ENCODE measurements around the gene GAMT.

Gene GAMT

GRCh38 chr19:1399079-1399478, 2.3 kb downstream of the GAMT start:
- no peak for DNase-seq

GRCh38 chr19:1397838-1398237, 3.5 kb downstream of the GAMT start:
- no peak for DNase-seq

- no peak for DNase-seq
Measured at GRCh38 chr19:1396768-1397679, 4.3 kb downstream of the GAMT start.

GRCh38 chr19:1396019-1396767, 5.1 kb downstream of the GAMT start:
- DNase-seq = no peak

DNA sequence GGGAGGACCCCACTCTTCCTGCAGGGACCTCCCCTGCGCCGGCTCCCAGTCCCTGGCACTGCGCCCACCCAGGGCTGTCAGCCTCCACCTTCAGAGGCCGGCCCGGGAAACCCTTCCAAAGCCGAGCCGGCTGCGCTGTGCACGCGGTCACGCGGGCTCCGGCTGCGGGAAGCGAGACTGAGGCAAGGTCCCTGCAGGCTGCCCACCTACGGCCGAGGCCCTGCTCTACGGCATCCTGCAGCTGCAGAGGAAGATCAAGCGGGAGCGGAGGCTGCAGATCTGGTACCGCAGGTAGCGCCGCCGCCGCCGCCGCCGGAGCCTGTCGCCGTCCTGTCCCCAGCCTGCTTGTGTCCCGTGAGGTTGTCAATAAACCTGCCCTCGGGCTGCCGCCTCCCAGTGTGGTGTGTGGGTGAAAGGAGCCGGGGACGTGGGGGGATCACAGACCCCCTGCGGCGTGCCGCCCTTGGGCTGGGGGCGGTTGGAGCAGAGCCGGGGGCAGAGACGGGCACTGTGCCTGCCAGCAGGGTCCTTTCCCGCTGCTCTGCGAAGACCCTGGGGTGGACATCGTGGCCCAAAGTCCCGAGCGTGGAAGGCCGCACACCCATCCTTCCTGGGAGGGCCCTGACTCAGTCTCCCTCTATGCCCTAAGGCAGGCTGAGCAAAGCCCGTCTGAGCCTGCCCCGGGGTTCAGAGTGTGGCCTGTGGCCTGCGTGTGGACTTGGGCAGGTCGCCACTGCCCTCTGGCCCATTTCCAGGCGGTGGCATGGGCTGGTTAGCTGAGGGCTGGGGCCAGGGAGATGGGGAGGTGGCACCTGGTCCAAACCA, 5.9 kb downstream of the GAMT start:
- no peak for DNase-seq

- DNase-seq = no peak
Measured at GRCh38 chr19:1394252-1395193, 6.8 kb downstream of the GAMT start.

DNA sequence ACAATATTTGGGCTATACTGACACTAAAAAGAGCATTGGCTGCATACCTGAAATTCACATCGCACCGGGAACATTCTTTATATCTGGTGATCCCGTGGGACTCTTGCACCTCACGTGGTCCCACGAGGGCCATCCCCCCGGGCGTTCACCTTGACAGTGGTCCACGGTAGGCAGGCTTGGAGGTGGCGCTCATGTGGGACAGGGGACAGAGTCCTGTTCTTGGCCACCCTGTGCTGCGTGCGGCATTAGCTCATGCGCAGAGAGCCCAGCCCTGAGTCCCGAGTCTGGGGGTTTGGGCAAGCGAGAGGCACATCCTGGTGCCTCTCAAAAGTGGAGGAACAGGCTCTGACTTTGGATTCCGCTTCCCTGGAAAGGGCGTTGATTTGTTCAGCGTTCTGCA, 7.5 kb downstream of the GAMT start:
- no peak for DNase-seq

GRCh38 chr19:1392939-1393530, 8.3 kb downstream of the GAMT start:
- no peak for DNase-seq

DNA sequence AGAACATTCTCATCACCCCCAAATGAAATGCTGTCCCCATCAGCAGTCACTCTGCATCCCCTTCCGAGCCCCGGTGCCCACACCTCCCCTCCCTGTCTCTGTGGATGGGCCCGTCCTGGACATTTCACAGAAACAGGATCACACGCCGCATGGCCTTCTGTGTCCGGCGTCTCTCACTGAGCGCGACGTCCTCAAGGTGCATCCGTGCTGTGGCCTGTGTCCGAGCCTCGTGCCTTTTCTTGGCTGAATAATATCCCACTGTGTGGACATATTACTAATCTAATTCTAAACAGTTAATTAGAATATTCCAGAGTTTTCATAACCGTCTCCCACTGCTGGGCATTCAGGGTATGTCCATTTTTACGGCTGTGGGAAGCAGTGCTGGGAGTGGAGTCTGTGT, 8.9 kb downstream of the GAMT start:
- no peak for DNase-seq

GRCh38 chr19:1390890-1391423, 10.4 kb downstream of the GAMT start:
- DNase-seq = no peak

DNA sequence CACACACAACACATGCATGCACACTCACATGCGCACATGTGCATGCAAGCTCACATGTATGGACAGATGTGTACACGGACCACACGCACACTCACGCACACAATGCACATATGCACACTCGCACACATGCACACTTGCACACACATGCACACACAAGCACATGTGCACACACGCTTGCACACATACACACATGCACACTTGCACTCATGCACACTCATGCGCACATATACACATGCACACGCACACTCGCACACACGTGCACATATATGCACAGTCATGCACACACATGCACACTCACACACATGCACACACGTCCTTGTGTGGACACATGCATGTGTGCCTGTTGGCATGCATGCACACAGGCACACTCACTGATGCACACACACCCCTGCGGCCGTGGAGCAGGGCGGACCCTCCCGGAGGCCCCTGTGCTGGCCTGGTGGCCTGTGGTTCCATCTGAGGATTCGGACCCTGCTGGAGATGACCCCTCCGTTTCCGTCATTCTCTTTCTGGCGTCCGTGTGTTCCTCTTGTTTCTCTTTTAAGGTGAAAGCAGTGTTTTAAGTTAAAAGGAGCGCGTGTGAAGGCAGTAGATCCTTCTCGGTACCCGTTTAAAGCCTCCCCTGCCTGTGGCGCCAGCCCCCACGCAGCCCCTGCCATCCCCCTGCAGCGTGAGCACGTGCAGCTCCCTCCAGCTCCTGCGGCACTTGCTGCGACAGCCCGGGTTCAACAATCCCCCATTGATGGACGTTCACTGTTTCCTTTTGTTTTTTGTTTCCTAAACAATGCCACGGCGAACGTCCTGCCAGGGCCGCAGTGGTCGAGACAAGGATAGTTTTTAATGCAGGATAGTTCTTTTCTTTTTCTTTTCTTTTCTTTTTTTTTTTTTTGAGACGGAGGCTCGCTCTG, 12.1 kb downstream of the GAMT start:
- no peak for DNase-seq

DNA sequence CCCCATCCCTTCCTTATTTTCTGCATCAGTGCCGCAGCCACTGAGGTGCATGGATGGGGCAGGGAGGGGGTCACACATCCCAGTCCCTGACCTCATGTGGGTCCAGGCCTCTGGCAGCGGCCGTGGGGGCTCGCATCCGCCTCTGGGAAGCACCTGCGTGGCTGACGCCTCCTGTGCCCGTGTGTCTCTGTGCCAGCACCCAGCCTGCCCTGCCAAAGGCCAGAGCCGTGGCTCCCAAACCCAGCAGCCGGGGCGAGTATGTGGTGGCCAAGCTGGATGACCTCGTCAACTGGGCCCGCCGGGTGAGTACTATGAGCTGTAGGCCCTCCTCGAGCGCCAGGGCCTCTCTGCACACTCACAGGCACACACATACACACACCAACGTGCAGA, 12.7 kb downstream of the GAMT start:
- no peak for DNase-seq

DNA sequence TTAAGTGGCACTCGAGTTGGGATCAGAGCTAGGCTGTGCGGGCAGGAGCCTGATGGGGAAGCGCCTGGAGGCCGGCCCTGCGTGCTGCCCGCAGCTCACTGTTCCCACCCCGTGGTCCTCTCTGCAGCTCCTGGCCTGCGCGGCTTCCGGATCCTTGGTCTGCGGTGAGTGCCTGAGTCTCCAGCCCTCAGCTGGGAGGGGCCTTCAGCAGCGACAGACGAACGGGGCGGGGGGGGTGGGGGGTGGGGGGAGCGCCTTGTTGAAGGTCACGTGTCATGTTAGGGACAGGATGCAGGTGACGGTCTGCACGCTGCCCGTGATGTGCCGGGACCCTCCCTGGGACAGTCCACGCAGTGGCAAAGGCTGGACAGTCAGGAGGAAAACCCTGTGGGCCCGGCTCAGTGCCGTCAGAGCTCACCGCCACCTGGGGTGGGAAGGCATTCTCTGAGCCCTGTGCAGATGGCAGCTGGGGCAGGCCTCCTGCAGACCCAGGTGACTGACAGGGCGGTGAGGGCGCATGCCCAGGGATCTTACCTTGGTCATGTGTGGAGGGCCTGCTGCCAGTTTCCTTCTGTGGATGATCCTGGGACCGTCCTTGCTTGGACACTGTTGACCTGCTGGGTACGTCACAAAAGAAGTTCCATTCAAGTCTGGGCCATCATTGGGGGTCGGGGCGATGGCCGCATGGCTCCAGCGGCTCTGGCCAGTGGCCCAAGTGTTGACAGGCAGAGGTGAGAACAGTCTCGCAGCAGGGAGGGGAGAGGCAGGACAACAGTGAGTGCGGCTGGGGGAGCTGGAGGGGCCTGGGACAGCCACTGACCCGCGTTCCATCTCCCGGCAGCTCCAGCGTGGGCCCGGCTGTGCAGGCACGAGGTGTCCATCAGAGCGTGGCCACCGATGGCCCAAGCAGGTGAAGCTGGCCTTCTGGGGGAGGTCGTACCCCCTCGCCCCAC, 13.4 kb downstream of the GAMT start:
- no peak for DNase-seq

DNA sequence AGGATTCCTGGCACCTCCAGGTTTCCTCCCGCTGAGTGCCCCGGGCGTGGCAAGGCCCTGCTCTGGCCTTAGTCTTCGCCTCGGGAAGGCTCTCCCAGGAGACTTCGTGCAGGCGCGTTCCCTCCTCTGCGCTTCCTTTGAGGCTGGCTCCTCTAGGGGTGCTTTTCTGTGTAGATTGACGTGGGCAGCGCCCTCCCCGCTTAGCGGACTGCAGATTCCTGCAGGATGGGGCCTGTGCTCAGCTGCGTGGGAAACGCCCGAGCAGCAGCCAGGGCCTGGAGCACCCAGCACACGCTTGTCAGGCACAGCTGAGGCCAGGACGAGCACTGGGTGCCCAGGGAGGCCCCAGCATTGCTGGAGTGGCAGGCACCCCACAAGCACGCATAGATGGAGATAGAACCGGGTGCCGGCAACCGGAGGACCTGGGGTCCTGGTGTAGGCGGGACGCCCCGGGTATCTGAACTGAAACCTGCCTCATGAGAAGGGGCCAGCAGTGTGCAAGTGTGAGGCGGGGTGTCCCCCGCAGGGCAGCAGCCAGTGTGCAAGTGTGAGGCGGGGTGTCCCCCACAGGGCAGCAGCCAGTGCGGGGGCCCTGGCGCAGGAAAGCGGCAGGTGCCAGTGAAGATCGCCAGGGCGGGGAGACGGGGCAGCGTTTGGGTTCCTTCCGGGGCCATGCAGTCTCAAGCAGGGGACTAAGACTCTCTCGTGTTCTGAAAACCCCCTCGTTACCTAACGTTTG, 14.2 kb downstream of the GAMT start:
- no peak for DNase-seq

DNA sequence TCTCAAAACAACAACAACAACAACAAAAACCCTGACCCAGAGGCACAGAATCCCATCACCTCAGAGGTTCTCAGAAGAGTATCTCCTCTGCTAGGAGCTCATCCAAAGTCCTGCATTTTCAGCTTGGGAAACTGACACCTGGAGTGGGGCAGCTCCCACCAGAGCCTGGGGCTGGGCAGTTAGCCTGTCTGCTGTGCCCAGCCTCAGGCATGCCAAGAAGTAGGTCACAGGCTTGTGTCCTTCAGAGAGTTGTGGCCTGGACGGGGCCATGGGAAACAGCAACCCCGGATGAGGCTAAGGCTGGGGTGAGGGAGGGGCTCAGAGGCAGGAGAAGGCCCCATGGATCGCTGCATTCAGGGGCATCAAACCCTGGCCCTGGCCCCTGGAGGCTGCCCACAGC, 15.5 kb downstream of the GAMT start:
- no peak for DNase-seq

DNA sequence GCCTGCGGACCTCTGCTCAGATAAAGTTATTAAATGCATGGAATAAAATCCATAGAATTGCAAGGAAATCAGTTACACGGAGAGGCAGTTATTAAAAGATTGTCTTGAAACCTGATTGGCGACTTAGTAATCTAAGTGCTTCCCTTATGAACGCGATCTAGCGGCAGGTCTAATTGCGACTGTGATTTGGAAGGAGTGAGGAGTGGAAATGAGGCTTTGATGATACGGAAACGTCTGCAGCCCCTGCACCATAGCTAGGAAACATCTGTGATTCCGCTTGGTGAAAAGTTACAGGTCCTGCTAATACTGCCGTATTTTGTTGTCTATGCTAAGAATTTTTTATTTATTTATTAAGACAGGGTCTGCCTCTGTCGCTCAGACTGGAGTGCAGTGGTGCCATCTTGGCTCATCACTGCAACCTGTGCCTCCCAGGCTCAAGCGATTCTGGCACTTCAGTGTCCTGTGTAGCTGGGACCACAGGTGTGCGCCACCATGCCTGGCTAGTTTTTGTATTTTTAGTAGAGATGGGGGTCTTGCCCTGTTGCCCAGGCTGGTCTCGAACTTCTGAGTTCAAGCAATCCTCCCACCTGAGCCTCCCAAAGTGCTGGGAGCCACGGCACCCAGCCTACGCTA, 16.7 kb downstream of the GAMT start:
- no peak for DNase-seq

- DNase-seq = no peak
Measured at GRCh38 chr19:1384085-1384462, 17.3 kb downstream of the GAMT start.

Data from NCI-H226 (cell line).